Measurements from ENCODE around the gene CXCR4.
"Not testable (repeated sequence)": the region's sequence is repeated elsewhere in the genome, so short reads cannot be mapped to it uniquely, and the experiment has no call there.

CXCR4 gene

DNA sequence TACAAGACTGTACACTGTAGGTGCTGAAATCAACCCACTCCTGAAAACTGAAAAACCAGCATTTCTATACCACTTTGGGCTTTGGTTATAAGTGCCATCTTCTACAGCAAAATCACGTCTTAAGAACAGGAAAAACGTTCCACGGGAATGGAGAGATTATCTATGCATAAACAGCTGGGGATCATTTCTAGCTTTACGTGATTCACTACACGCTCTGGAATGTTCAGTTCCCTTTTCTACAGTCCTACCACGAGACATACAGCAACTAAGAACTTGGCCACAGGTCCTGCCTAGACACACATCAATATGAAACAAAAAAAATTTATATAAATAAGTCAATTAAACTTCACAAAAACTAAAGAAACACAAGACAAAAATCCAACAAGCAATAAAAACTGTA, 3.6 kb downstream of the CXCR4 start:
- DNase-seq (ENCODE audit: low read depth), result no peak

- no peak for DNase-seq (ENCODE audit: low read depth)
These were observed 4.6 kb downstream of the CXCR4 start for GRCh38 chr2:136113209-136113971.

DNA sequence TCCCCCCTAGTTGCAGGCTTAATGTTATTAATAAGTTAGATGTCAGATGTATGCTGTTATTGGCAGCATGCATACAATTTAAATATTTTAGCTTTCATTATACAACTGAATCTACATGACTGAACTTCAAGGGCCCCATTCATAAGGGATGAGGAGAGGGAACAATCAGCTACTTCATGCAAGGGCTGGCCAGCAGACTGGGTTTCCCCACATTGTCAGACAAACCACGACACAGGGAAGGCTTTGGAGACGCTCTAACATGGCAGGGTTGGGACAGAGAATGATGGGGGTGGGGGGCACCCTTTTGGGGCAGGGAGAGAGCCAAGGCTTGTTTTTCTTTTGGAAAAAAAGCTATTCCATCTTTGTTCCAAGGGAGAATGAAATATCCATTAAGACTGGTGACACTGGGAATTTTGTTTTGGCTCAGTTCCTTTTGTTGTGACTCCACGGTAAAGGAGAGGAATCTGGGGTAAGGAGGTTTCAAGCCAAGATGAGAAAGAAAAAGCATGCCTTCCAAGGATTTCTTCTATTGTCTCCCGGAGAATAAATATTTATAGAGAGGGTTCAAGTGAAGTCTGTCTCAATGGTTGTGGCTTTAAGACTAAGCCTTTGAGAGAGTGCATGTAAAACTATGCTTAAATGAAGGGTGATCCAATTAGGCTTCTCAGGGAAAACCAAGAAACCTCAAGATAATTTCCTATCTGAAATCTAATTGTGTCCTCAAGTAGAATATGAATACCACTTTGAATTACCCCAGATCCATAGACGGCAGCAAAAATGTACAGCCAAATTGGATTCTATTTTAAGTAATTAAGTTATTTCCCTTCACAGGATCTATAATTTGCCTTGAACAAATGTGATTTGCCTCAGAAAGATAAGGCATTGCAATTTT, 5.4 kb downstream of the CXCR4 start:
- DNase-seq (ENCODE audit: low read depth), result no peak

DNA sequence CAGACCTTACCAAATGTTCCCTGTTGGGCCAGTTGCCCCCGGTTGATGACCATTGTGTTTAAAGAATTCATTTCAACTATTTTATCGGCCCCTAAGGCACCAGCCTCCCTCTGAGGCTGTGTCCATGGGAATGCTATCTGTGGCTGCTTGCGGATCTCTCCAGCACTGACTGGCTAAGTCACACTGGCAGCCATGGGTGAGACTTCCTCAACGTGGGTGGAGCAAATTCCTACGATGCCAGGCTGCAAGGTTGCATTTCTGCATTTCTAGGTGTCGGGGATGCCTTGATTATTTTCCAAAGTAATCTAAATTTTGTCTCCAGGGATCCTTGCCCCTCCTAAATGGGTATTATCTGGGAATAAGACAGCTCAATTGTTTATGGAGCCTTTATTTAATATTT, 6.2 kb downstream of the CXCR4 start:
- no peak for DNase-seq (ENCODE audit: low read depth)

- no peak for DNase-seq (ENCODE audit: low read depth)
These were observed 7.4 kb downstream of the CXCR4 start for GRCh38 chr2:136110526-136110925.

- no peak for DNase-seq (ENCODE audit: low read depth)
These were observed 9.5 kb downstream of the CXCR4 start for GRCh38 chr2:136108463-136108862.

DNA sequence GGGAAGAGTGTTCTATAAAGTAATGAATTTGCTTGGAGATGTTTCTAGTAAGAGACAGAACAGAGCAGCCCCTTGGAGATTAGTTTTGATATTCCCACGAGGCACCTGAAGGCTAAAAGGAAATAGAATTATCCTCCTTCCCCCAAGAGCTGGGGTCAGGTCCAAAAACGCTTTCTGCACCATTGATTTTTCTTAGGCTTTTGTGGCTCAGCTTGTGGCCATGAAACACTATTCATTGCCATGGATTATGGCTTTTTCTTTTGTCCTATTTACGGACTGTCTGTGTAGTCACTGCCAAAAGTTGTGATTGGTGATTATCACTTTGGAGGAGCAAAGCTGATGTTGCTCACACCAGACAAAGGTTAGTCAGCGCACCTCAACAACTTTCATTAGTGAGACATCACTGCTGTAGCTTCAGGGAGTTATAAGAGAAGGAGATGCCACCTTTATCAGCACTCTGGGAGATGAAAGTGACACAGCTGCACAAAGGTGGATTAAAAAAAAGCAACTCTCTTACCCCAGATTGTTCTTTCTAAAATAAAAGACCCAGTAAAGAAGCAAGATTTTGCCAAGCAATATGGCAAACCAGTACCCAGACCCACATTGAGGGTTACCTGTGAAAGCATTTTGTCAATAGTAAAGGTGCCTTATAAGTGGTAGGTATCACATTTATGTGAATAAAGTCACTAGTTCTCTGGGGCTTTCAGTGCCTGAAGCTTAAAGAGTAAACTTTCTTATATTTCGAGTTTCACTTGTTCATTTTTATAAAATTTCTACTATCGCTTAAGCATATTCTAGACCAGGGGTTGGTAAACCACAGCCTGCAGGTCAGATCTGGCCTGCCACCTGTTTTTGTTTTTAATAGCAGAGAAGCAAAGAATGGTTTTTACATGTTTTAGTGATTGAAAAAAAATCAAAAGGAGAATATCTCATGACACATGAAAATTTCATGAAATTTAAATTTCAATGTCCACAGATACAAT, 10.6 kb downstream of the CXCR4 start:
- no peak for DNase-seq (ENCODE audit: low read depth)

- no peak for DNase-seq (ENCODE audit: low read depth)
These were observed 11.4 kb downstream of the CXCR4 start for GRCh38 chr2:136106505-136106904.

DNA sequence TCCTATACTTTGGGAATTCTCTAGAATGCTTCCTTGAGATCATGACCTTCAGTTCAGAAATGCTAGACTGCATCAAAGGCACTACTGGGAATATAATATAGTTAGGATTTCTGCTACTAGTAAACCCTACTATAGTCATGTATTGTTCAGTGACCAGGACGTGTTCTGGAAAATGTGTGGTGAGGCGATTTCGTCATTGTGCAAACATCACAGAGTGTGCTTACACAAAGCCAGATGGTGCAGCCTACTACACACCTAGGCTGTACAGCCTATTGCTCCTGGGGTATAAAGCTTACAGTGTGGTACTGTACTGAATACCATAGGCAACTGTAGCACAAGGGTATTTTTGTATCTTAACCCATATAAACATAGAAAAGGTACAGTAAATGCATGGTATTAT, 13.0 kb downstream of the CXCR4 start:
- no peak for DNase-seq (ENCODE audit: low read depth)

GRCh38 chr2:136101042-136101441, 16.9 kb downstream of the CXCR4 start:
- DNase-seq (ENCODE audit: low read depth), result no peak

GRCh38 chr2:136098441-136098840, 19.5 kb downstream of the CXCR4 start:
- no peak for DNase-seq (ENCODE audit: low read depth)

DNA sequence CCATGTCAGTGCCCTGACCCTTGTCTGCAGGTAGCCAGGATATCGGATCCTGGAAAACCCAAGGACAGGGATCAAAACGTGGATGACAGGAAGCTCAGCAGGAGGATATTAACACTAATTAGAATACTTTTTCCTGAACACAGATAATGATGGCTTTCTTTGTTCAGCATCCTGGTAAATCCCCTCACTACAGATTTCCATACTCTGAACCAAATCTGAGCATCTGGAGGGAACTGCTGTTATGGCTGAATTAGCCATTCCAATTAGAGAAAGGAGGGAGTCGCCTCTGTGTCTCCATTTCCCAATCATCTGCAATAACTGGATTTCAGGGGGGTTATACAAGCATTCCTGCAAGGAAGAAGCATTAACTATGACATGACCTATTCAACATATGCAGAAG, 24.4 kb downstream of the CXCR4 start:
- no peak for DNase-seq (ENCODE audit: low read depth)

- no peak for DNase-seq (ENCODE audit: low read depth)
These were observed 26.1 kb downstream of the CXCR4 start for GRCh38 chr2:136091899-136092298.

GRCh38 chr2:136087901-136088460, 30.0 kb downstream of the CXCR4 start:
- not testable (repeated sequence) for DNase-seq (ENCODE audit: low read depth)

GRCh38 chr2:136086253-136087016, 31.5 kb downstream of the CXCR4 start:
- DNase-seq (ENCODE audit: low read depth), result no peak

GRCh38 chr2:136085453-136086209, 32.3 kb downstream of the CXCR4 start:
- DNase-seq (ENCODE audit: low read depth), result no peak

- no peak for DNase-seq (ENCODE audit: low read depth)
These were observed 36.3 kb downstream of the CXCR4 start for GRCh38 chr2:136081582-136082210.

- DNase-seq (ENCODE audit: low read depth), result no peak
These were observed 37.8 kb downstream of the CXCR4 start for GRCh38 chr2:136080114-136080513.

DNA sequence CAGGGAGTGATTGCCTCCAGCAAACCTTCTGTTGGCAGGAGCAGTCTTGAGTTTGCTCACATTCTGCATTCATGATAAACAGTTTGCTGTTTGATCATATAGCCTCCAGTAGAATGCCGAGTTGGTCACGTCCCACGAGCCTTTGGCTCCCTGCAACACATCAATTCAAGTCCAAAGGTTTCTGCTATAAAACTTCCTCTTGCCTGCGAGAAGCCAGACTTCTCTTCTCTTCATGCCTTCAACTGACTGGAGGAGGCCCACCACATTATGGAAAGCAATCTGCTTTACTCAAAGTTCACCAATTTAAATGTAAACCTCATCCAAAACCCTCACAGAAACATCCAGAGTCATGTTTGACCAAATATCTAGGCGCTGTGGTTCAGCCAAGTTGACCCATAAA, 40.8 kb downstream of the CXCR4 start:
- DNase-seq (ENCODE audit: low read depth), result no peak

GRCh38 chr2:136075476-136075875, 42.5 kb downstream of the CXCR4 start:
- no peak for DNase-seq (ENCODE audit: low read depth)
